ENCODE results near the gene CD8A. TPM values are rescaled to one million over a fixed set of nuclear protein-coding genes. Genes with fewer than 3 reads are reported as not detected.
"Not testable (repeated sequence)": the region's sequence is repeated elsewhere in the genome, so short reads cannot be mapped to it uniquely, and the experiment has no call there.

Gene CD8A
- total RNA-seq, 1 donor from 2014 or later, result 5.5 TPM

- H3K9me3 ChIP-seq, result peaks cover 6% of the 10 kb centered on the region
- H3K4me1 ChIP-seq, result peaks cover 8% of the 10 kb centered on the region
- ATAC-seq (no peak), DNase-seq (no peak)
- intact Hi-C loops (cut with DNase I), result no loop called here
- no peak overlapping the region for H3K27ac ChIP-seq
- no peaks in the 10 kb centered on the region for H3K27me3 ChIP-seq (ENCODE audit: low read depth)
- peaks cover 32% of the 10 kb centered on the region for H3K36me3 ChIP-seq
- TF ChIP-seq CTCF (IDR thresholded peaks at IDR 0.05), result no peak
- H3K4me3 ChIP-seq, result no peak overlapping the region
Observed at GRCh38 chr2:86750240-86750839, 40.4 kb downstream of the CD8A start.

GRCh38 chr2:86747711-86748639 lies 42.7 kb downstream of the CD8A start:
- H3K27ac ChIP-seq, result no peak overlapping the region
- peaks cover 25% of the 10 kb centered on the region for H3K36me3 ChIP-seq
- peaks cover 6% of the 10 kb centered on the region for H3K9me3 ChIP-seq
- intact Hi-C loops (cut with DNase I), result no loop called here
- DNase-seq (no peak), ATAC-seq (no peak)
- TF ChIP-seq CTCF (IDR thresholded peaks at IDR 0.05), result no peak
- H3K27me3 ChIP-seq (ENCODE audit: low read depth), result no peaks in the 10 kb centered on the region
- peaks cover 8% of the 10 kb centered on the region for H3K4me1 ChIP-seq
- H3K4me3 ChIP-seq, result no peak overlapping the region

- ATAC-seq (no peak), DNase-seq (no peak)
- intact Hi-C loops (cut with DNase I), result no loop called here
- Histone ChIP-seq H3K27me3 (ENCODE audit: low read depth) (no peaks in the 10 kb centered on the region), H3K27ac (no peak overlapping the region), H3K9me3 (peaks cover 6% of the 10 kb centered on the region), H3K36me3 (peaks cover 17% of the 10 kb centered on the region), H3K4me3 (no peak overlapping the region), H3K4me1 (peaks cover 8% of the 10 kb centered on the region)
- no peak for TF ChIP-seq CTCF (IDR thresholded peaks at IDR 0.05)
Observed at GRCh38 chr2:86746939-86747338, 43.8 kb downstream of the CD8A start.

GRCh38 chr2:86744152-86744551 lies 46.6 kb downstream of the CD8A start:
- intact Hi-C loops (cut with DNase I), result no loop called here
- no peak overlapping the region for H3K27ac ChIP-seq
- H3K27me3 ChIP-seq (ENCODE audit: low read depth), result no peaks in the 10 kb centered on the region
- no peak for TF ChIP-seq CTCF (IDR thresholded peaks at IDR 0.05)
- H3K36me3 ChIP-seq, result peaks cover 17% of the 10 kb centered on the region
- no peak for ATAC-seq
- H3K9me3 ChIP-seq, result no peaks in the 10 kb centered on the region
- H3K4me3 ChIP-seq, result no peak overlapping the region
- H3K4me1 ChIP-seq, result peaks cover 8% of the 10 kb centered on the region
- DNase-seq, result no peak

- ATAC-seq; H3K4me3 ChIP-seq; H3K9me3 ChIP-seq; H3K4me1 ChIP-seq; DNase-seq; H3K27ac ChIP-seq; H3K27me3 ChIP-seq (ENCODE audit: low read depth); intact Hi-C loops (cut with DNase I): not testable (repeated sequence)
- peaks cover 17% of the 10 kb centered on the region for H3K36me3 ChIP-seq
Observed at GRCh38 chr2:86741889-86742498, 48.7 kb downstream of the CD8A start.

GRCh38 chr2:86739889-86740288 lies 50.8 kb downstream of the CD8A start:
- H3K4me1 ChIP-seq; intact Hi-C loops (cut with DNase I); DNase-seq; ATAC-seq; H3K27me3 ChIP-seq (ENCODE audit: low read depth); H3K4me3 ChIP-seq; H3K27ac ChIP-seq; H3K9me3 ChIP-seq: not testable (repeated sequence)
- peaks cover 17% of the 10 kb centered on the region for H3K36me3 ChIP-seq

- ATAC-seq; H3K9me3 ChIP-seq; intact Hi-C loops (cut with DNase I): not testable (repeated sequence)
Observed at GRCh38 chr2:86739485-86739884, 51.2 kb downstream of the CD8A start.

GRCh38 chr2:86734896-86735295 lies 55.8 kb downstream of the CD8A start:
- intact Hi-C loops (cut with DNase I); ATAC-seq; DNase-seq; H3K4me1 ChIP-seq; H3K9me3 ChIP-seq; H3K4me3 ChIP-seq; H3K36me3 ChIP-seq; H3K27me3 ChIP-seq (ENCODE audit: low read depth); H3K27ac ChIP-seq: not testable (repeated sequence)

More at GRCh38 chr2:86739485-86739884, 51.2 kb downstream of the CD8A start:
- H3K27ac ChIP-seq; H3K4me3 ChIP-seq; H3K27me3 ChIP-seq (ENCODE audit: low read depth); DNase-seq; H3K4me1 ChIP-seq: not testable (repeated sequence)
- peaks cover 15% of the 10 kb centered on the region for H3K36me3 ChIP-seq

All from lower lobe of right lung (tissue), 2 donors.